ENCODE results near the gene RTP5. TPM values are rescaled to one million over a fixed set of nuclear protein-coding genes. Genes with fewer than 3 reads are reported as not detected.

The RTP5 gene
- total RNA-seq, 1 experiment from 2014 or later: not detected

DNA sequence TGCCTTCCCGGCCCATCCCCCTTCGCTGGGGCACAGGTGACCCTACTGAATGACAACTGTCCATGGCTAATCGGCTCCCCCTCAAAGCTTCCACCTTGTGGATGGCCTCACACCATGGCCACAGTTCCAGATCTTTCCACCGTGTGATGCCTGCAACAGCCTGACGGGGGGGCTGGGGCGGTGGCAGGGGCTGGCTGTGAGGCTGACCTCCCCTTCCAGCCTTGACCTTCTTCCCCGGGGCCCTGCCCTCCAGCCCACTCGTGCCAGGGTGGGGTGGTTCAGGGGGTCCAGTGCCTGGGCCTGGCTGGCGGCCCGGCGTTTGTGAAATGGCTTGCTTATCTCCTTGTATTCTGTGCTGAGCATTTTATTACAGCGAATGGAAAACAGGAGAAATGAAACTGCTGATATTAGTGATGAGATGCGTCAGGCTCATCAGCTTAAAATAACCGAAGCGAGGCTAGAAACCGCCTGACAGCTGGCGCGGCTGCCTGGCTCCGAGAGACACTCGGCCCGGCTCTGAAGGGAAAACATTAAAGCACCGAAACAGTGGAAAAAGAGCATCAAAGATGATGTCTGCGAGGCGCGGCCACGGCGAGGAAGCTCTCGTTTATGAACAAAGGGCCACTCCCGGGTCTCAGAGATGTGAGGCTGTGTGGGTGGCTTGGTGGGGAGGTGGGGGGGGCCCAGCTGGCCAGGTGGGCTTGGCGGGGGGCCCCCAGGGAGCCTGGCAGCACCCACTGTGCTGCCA is 9.9 kb upstream of the RTP5 start:
- H3K4me3 Mint-ChIP-seq: no peak overlapping the region
- no CpG with 5 or more reads among the region's 30 CpGs for WGBS (ENCODE audit: extremely low coverage, insufficient read length, low lambda C conversion rate)
- Histone ChIP-seq H3K9ac (ENCODE audit: extremely low read depth, insufficient read length, low read length) (no peak overlapping the region), H3K14ac (ENCODE audit: insufficient read depth, low read length) (no peak overlapping the region), H3K79me2 (ENCODE audit: insufficient read depth, low read length) (no peaks in the 10 kb centered on the region), H2AK5ac (ENCODE audit: insufficient read length, low read length) (no peak overlapping the region), H3K4me1 (ENCODE audit: insufficient read depth, low read length) (no peaks in the 10 kb centered on the region; the same call in 1 of the 2 replicates), H3K79me1 (ENCODE audit: insufficient read depth, low read depth, low read length, poor library complexity, severe bottlenecking) (no peaks in the 10 kb centered on the region), H2BK120ac (ENCODE audit: low read depth, low read length, poor library complexity, severe bottlenecking) (no peak overlapping the region), H4K8ac (replicated peaks; ENCODE audit: insufficient read length, low read depth, low read length) (no peak overlapping the region), H4K5ac (ENCODE audit: insufficient read length, low read depth, low read length) (no peak overlapping the region), H3K56ac (ENCODE audit: insufficient read length, low read depth, low read length) (no peak overlapping the region), H3K23me2 (ENCODE audit: insufficient read length, low read depth, low read length, poor library complexity, severe bottlenecking) (no peaks in the 10 kb centered on the region), H3K4me2 (ENCODE audit: insufficient read depth, insufficient read length, low read length) (no peak overlapping the region), H4K20me1 (ENCODE audit: control insufficient read depth, insufficient read depth, insufficient read length) (peaks cover 4% of the 10 kb centered on the region), H2BK12ac (ENCODE audit: insufficient read length, low read depth, low read length) (no peak overlapping the region), H3K18ac (ENCODE audit: insufficient read length, low read depth, low read length) (no peak overlapping the region), H3K23ac (ENCODE audit: insufficient read length, low read depth, low read length) (no peak overlapping the region), H3K9me3 (ENCODE audit: control insufficient read depth, low read depth, low read length) (no peaks in the 10 kb centered on the region), H3K27ac (ENCODE audit: insufficient read length, low read depth, low read length) (no peak overlapping the region), H2AFZ (ENCODE audit: low read length) (no peak overlapping the region), H2BK5ac (ENCODE audit: insufficient read length, low read length) (no peak overlapping the region), H4K91ac (ENCODE audit: insufficient read length, low read depth, low read length) (no peak overlapping the region), H2BK20ac (ENCODE audit: low read depth, low read length, poor library complexity, severe bottlenecking) (no peak overlapping the region), H3T11ph (ENCODE audit: low read length) (no peak overlapping the region), H3K4ac (ENCODE audit: low read depth, low read length) (no peak overlapping the region), H3K27me3 (ENCODE audit: insufficient read depth, low read length) (no peaks in the 10 kb centered on the region; the same call in 1 of the 2 replicates), H2BK15ac (ENCODE audit: low read depth, low read length) (no peak overlapping the region)
- peaks cover 6 to 13% of the 10 kb centered on the region in 2 experiments for H3K4me1 Mint-ChIP-seq
- H3K36me3 Mint-ChIP-seq (ENCODE audit: insufficient read depth in 1 of 3, low read depth in 3 of 3): peaks cover 0 to 6% (median 0%) of the 10 kb centered on the region in 3 experiments; a peak in 2 of 7 replicates
- TF ChIP-seq, protein P1, sequence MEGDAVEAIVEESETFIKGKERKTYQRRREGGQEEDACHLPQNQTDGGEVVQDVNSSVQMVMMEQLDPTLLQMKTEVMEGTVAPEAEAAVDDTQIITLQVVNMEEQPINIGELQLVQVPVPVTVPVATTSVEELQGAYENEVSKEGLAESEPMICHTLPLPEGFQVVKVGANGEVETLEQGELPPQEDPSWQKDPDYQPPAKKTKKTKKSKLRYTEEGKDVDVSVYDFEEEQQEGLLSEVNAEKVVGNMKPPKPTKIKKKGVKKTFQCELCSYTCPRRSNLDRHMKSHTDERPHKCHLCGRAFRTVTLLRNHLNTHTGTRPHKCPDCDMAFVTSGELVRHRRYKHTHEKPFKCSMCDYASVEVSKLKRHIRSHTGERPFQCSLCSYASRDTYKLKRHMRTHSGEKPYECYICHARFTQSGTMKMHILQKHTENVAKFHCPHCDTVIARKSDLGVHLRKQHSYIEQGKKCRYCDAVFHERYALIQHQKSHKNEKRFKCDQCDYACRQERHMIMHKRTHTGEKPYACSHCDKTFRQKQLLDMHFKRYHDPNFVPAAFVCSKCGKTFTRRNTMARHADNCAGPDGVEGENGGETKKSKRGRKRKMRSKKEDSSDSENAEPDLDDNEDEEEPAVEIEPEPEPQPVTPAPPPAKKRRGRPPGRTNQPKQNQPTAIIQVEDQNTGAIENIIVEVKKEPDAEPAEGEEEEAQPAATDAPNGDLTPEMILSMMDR (conservative IDR thresholded peaks at IDR 0.05): peak; percentile 34
- H3K9me3 Mint-ChIP-seq: peaks cover 6 to 11% of the 10 kb centered on the region in 2 experiments; a peak in 4 of 5 replicates
- peaks cover 7% of the 10 kb centered on the region for H3K27me3 Mint-ChIP-seq (ENCODE audit: low read depth)
- H3K27ac Mint-ChIP-seq: peak overlapping the region in 1 of 3 experiments; percentile 6; a peak in 1 of 7 replicates
- DNase-seq: no peak

All from H9 (cell line).